ENCODE data around the gene TGFB2.

DNA sequence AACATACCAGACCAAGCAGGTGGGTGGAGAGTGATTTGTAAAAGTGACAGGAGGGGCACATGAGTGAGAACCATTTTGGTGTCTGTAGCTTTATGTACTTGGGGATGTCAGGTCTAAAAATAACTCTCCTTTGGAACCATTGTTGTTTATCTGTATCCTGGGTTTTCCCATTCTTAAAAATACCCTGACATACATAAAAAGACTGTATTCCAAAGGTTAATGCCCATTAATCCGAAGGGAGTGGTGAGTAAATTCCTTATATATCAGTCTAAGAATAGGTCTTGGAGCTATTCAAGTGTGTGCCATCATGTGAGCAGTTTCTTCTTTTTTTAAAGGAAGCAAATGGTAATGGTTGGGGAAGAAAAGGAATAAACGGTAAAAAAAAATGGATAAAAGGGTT is 117.5 kb downstream of the TGFB2 start:
- TF ChIP-seq EZH2 (IDR thresholded peaks at IDR 0.05; ENCODE audit: insufficient read depth, poor library complexity, severe bottlenecking) (no peak), EZH2phosphoT487 (IDR thresholded peaks at IDR 0.05; ENCODE audit: insufficient read depth, low read depth) (no peak)

All from GM23248 (cell line).